ENCODE results near the gene LRRC7. TPM values are rescaled to one million over a fixed set of nuclear protein-coding genes. Genes with fewer than 3 reads are reported as not detected.

LRRC7 gene
- total RNA-seq, 1 experiment from 2014 or later = 0.14 TPM

- intact Hi-C loops (cut with micrococcal nuclease; ENCODE audit: unreplicated experiment) = no loop called here
Measured at GRCh38 chr1:69648486-69648885, 80.8 kb downstream of the LRRC7 start.

GRCh38 chr1:69649383-69649990, 81.8 kb downstream of the LRRC7 start:
- Mint-ChIP-seq H3K27ac (ENCODE audit: unreplicated experiment) (no peak overlapping the region), H3K4me1 (ENCODE audit: low read depth, unreplicated experiment) (no peaks in the 10 kb centered on the region), H3K36me3 (ENCODE audit: insufficient read depth, unreplicated experiment) (no peaks in the 10 kb centered on the region), H3K4me3 (ENCODE audit: low read depth, unreplicated experiment) (no peak overlapping the region), H3K27me3 (ENCODE audit: unreplicated experiment) (no peaks in the 10 kb centered on the region), H3K9me3 (ENCODE audit: low read depth, unreplicated experiment) (no peaks in the 10 kb centered on the region)
- intact Hi-C loops (cut with micrococcal nuclease; ENCODE audit: unreplicated experiment) = no loop called here
- CTCF ChIA-PET = no interaction called here
- DNase-seq = no peak
- TF ChIP-seq CTCF (IDR thresholded peaks at IDR 0.05; ENCODE audit: unreplicated experiment) = no peak
- no TSS peak for BruUV-seq (replicated peaks)

More at GRCh38 chr1:69648486-69648885, 80.8 kb downstream of the LRRC7 start:
- no peak overlapping the region for H3K27ac Mint-ChIP-seq (ENCODE audit: unreplicated experiment)
- H3K9me3 Mint-ChIP-seq (ENCODE audit: low read depth, unreplicated experiment) = no peaks in the 10 kb centered on the region
- no peak for DNase-seq
- CTCF ChIA-PET = no interaction called here
- no peaks in the 10 kb centered on the region for H3K36me3 Mint-ChIP-seq (ENCODE audit: insufficient read depth, unreplicated experiment)
- H3K4me1 Mint-ChIP-seq (ENCODE audit: low read depth, unreplicated experiment) = no peaks in the 10 kb centered on the region
- BruUV-seq (replicated peaks) = no TSS peak
- no peaks in the 10 kb centered on the region for H3K27me3 Mint-ChIP-seq (ENCODE audit: unreplicated experiment)
- TF ChIP-seq CTCF (IDR thresholded peaks at IDR 0.05; ENCODE audit: unreplicated experiment) = no peak
- no peak overlapping the region for H3K4me3 Mint-ChIP-seq (ENCODE audit: low read depth, unreplicated experiment)

GRCh38 chr1:69650779-69651178, 83.1 kb downstream of the LRRC7 start:
- TF ChIP-seq CTCF (IDR thresholded peaks at IDR 0.05; ENCODE audit: unreplicated experiment) = no peak

GRCh38 chr1:69651656-69652055, 83.9 kb downstream of the LRRC7 start:
- Mint-ChIP-seq H3K36me3 (ENCODE audit: insufficient read depth, unreplicated experiment) (no peaks in the 10 kb centered on the region), H3K27me3 (ENCODE audit: unreplicated experiment) (no peaks in the 10 kb centered on the region), H3K4me1 (ENCODE audit: low read depth, unreplicated experiment) (no peaks in the 10 kb centered on the region), H3K27ac (ENCODE audit: unreplicated experiment) (no peak overlapping the region), H3K9me3 (ENCODE audit: low read depth, unreplicated experiment) (no peaks in the 10 kb centered on the region), H3K4me3 (ENCODE audit: low read depth, unreplicated experiment) (no peak overlapping the region)
- CTCF ChIA-PET = interaction anchor here (0.6 kb wide), 1 partner anchor 12 kb away, joined by 5 read pairs; no protein-coding TSS in a partner anchor
- DNase-seq = no peak
- intact Hi-C loops (cut with micrococcal nuclease; ENCODE audit: unreplicated experiment) = no loop called here
- BruUV-seq (replicated peaks) = no TSS peak
- no peak for TF ChIP-seq CTCF (IDR thresholded peaks at IDR 0.05; ENCODE audit: unreplicated experiment)

More at GRCh38 chr1:69650779-69651178, 83.1 kb downstream of the LRRC7 start:
- H3K27me3 Mint-ChIP-seq (ENCODE audit: unreplicated experiment) = no peaks in the 10 kb centered on the region
- H3K4me3 Mint-ChIP-seq (ENCODE audit: low read depth, unreplicated experiment) = no peak overlapping the region
- CTCF ChIA-PET = no interaction called here
- H3K4me1 Mint-ChIP-seq (ENCODE audit: low read depth, unreplicated experiment) = no peaks in the 10 kb centered on the region
- no peak overlapping the region for H3K27ac Mint-ChIP-seq (ENCODE audit: unreplicated experiment)
- no peak for DNase-seq
- H3K9me3 Mint-ChIP-seq (ENCODE audit: low read depth, unreplicated experiment) = no peaks in the 10 kb centered on the region
- H3K36me3 Mint-ChIP-seq (ENCODE audit: insufficient read depth, unreplicated experiment) = no peaks in the 10 kb centered on the region
- intact Hi-C loops (cut with micrococcal nuclease; ENCODE audit: unreplicated experiment) = no loop called here
- BruUV-seq (replicated peaks) = no TSS peak
